ENCODE data around the gene OTOF.

- TF ChIP-seq CTCF (IDR thresholded peaks at IDR 0.05) (no peak), EP300 (IDR thresholded peaks at IDR 0.05) (no peak), POLR2A (IDR thresholded peaks at IDR 0.05) (no peak)
Observed at GRCh38 chr2:26442707-26443106, 35.2 kb downstream of the OTOF start.
